GM12892 (cell line): ENCODE measurements around the gene VPS52.

ENCODE experiments used
- DNase-seq: peaks from one replicate; pipeline ENCODE4 v3.0.0; 2011; ENCODE audit not compliant: insufficient read length
- FAIRE-seq: peaks from 2 replicates; lab custom pipeline; 2011; peaks lifted over from hg19 to GRCh38; lab: Jason Lieb, UNC
- POLR2A ChIP-seq: IDR thresholded peaks from 2 replicates; pipeline ENCODE4 v1.6.1; 2011; ENCODE audit warnings: low read depth, low read length, control low read depth
- POLR2AphosphoS5 ChIP-seq: IDR thresholded peaks from 2 replicates; pipeline ENCODE4 v1.6.1; 2011; ENCODE audit warnings: low read depth, low read length, control low read depth
- TAF1 ChIP-seq: IDR thresholded peaks from 2 replicates; pipeline ENCODE4 v1.6.1; 2011; ENCODE audit warnings: low read depth, mild to moderate bottlenecking, control low read depth, low read length, borderline replicate concordance

The VPS52 gene

GRCh38 chr6:33212857-33213165 lies 58.9 kb downstream of the VPS52 start:
- FAIRE-seq (no peak), DNase-seq (no peak)
- no peak; the same call in 1 of the 2 replicates for TF ChIP-seq POLR2A
- TF ChIP-seq POLR2AphosphoS5: no peak; the same call in 1 of the 2 replicates
- TF ChIP-seq TAF1: no peak

- FAIRE-seq (no peak), DNase-seq (no peak)
- TF ChIP-seq POLR2AphosphoS5: no peak
- no peak for TF ChIP-seq TAF1
- TF ChIP-seq POLR2A: no peak
Observed at GRCh38 chr6:33211666-33212422, 59.8 kb downstream of the VPS52 start.

GRCh38 chr6:33211136-33211535 lies 60.5 kb downstream of the VPS52 start:
- TF ChIP-seq TAF1 (no peak), POLR2A (no peak), POLR2AphosphoS5 (no peak)
- DNase-seq (no peak), FAIRE-seq (no peak)

- DNase-seq (no peak), FAIRE-seq (no peak)
- TF ChIP-seq POLR2AphosphoS5 (no peak), POLR2A (no peak), TAF1 (no peak)
Observed at GRCh38 chr6:33209856-33210255, 61.8 kb downstream of the VPS52 start.

GRCh38 chr6:33208091-33208967 lies 63.3 kb downstream of the VPS52 start, which contains the start of gene RING1:
Gene RING1 (plus strand): TSS chr6:33208500. CDS start chr6:33208823, 323 bp downstream.
- FAIRE-seq: peak; percentile 91
- TF ChIP-seq POLR2AphosphoS5: peak; percentile 89
- peak; percentile 94 for TF ChIP-seq POLR2A
- no peak; the same call in 1 of the 2 replicates for TF ChIP-seq TAF1
- peak; percentile 96 for DNase-seq

- TF ChIP-seq TAF1 (no peak), POLR2A (no peak), POLR2AphosphoS5 (no peak)
- DNase-seq (no peak), FAIRE-seq (peak; percentile 5)
Observed at GRCh38 chr6:33207552-33208090, 64.1 kb downstream of the VPS52 start.

- DNase-seq (no peak), FAIRE-seq (no peak)
- TF ChIP-seq TAF1 (no peak), POLR2AphosphoS5 (no peak), POLR2A (no peak)
Observed at GRCh38 chr6:33206864-33207551, 64.7 kb downstream of the VPS52 start.

- DNase-seq: no peak
- TF ChIP-seq POLR2AphosphoS5 (no peak), TAF1 (no peak)
- FAIRE-seq: no peak
Observed at GRCh38 chr6:33206027-33206863, 65.4 kb downstream of the VPS52 start.

- TF ChIP-seq POLR2A (no peak), POLR2AphosphoS5 (no peak), TAF1 (no peak)
- peak; percentile 53 for FAIRE-seq
- DNase-seq: peak; percentile 32
Observed at GRCh38 chr6:33205191-33206026, 66.3 kb downstream of the VPS52 start.
